Endothelial cell of umbilical vein (primary cell): Measurements from ENCODE around the gene LAMC1. TPM values are rescaled to one million over a fixed set of nuclear protein-coding genes. Genes with fewer than 3 reads are reported as not detected.

Source experiments
- BruUV-seq: library from RNA; stranded (reverse); fragments of 400-500 nt; replicated peaks from 2 replicates; lab custom pipeline; 2021; lab: Mats Ljungman, UMichigan
- CTCF ChIA-PET: fragments of 300-600, 350-600 bp; sonication (Branson Sonifier 250); formaldehyde crosslinking; loops from one replicate; lab custom pipeline; 2021; ENCODE audit warnings: antibody characterized with exemption, inconsistent platforms; lab: Charles Lee
- POLR2A ChIA-PET: fragments of 300-600, 350-600 bp; sonication (Branson Sonifier 250); formaldehyde crosslinking; loops from one replicate; lab custom pipeline; 2021; ENCODE audit warnings: antibody characterized with exemption, inconsistent platforms; lab: Charles Lee
- DNase-seq: peaks from one replicate; pipeline ENCODE4 v3.0.0-alpha.2; 2011; ENCODE audit warnings: low read depth, low spot score
- FAIRE-seq: peaks from 2 replicates; lab custom pipeline; 2011; peaks lifted over from hg19 to GRCh38; lab: Jason Lieb, UNC
- H2AFZ ChIP-seq: 2 replicates; pipeline ENCODE4 v1.6.0; 2012; ENCODE audit warnings: low read depth, low read length, control low read depth, inconsistent platforms
- H3K27ac ChIP-seq: 2 replicates; pipeline ENCODE4 v1.5.1; 2011; ENCODE audit warnings: low read depth, mild to moderate bottlenecking, control low read depth, low read length, moderate library complexity; ENCODE audit not compliant: insufficient read depth
- H3K27me3 ChIP-seq, 2 experiments: 2 replicates each; pipeline versions ENCODE4 v1.6.0 to v1.6.1; 2011; ENCODE audit warnings: low read length in 2 of 2, mixed read lengths in 1 of 2; ENCODE audit not compliant: control insufficient read depth in 2 of 2, insufficient read depth in 2 of 2
- H3K36me3 ChIP-seq, 2 experiments: 2 replicates in 1 of 2; 3 replicates in 1 of 2; pipeline ENCODE4 v1.5.1; 2011; ENCODE audit warnings: low read length in 2 of 2, mild to moderate bottlenecking in 1 of 2, moderate library complexity in 1 of 2; ENCODE audit not compliant: control insufficient read depth in 2 of 2, insufficient read depth in 2 of 2; ENCODE audit errors: extremely low read depth in 1 of 2
- H3K4me1 ChIP-seq: 3 replicates; pipeline ENCODE4 v1.5.1; 2011; ENCODE audit warnings: mild to moderate bottlenecking, low read length; ENCODE audit not compliant: control insufficient read depth, insufficient read depth; ENCODE audit errors: extremely low read depth
- H3K4me2 ChIP-seq: 2 replicates; pipeline ENCODE4 v1.6.1; 2011; ENCODE audit warnings: low read length, control low read depth, mixed read lengths; ENCODE audit not compliant: insufficient read depth
- H3K4me3 ChIP-seq, 3 experiments: fragments of 200-600 bp in 1 of 3; sonication (generic), shearing (Covaris generic) in 1 of 3; replicated peaks in 1 of 3; 2 replicates each; pipeline ENCODE4 v1.5.1; 2011 to 2016; ENCODE audit warnings: control low read depth in 3 of 3, low read length in 3 of 3, mild to moderate bottlenecking in 2 of 3, inconsistent platforms in 1 of 3, low read depth in 1 of 3, moderate library complexity in 1 of 3; ENCODE audit not compliant: insufficient read depth in 1 of 3
- H3K79me2 ChIP-seq: 2 replicates; pipeline ENCODE4 v1.6.0; 2012; ENCODE audit warnings: low read length, inconsistent platforms; ENCODE audit not compliant: control insufficient read depth, insufficient read depth
- H3K9ac ChIP-seq: replicated peaks from 2 replicates; pipeline ENCODE3; 2011; ENCODE audit warnings: low read length, control low read depth; ENCODE audit not compliant: insufficient read depth; ENCODE audit errors: extremely low read depth
- H3K9me1 ChIP-seq: replicated peaks from 3 replicates; pipeline ENCODE4 v1.6.0; 2011; ENCODE audit warnings: mild to moderate bottlenecking, low read length; ENCODE audit not compliant: control insufficient read depth, insufficient read depth; ENCODE audit errors: extremely low read depth
- H3K9me3 ChIP-seq: replicated peaks from 2 replicates; pipeline ENCODE4 v1.5.1; 2012; ENCODE audit warnings: low read length, inconsistent platforms; ENCODE audit not compliant: control insufficient read depth, insufficient read depth
- H4K20me1 ChIP-seq: replicated peaks from 2 replicates; pipeline ENCODE3; 2011; ENCODE audit warnings: mild to moderate bottlenecking, low read length; ENCODE audit not compliant: control insufficient read depth, insufficient read depth; ENCODE audit errors: extremely low read depth
- EZH2 ChIP-seq: IDR thresholded peaks from 2 replicates; pipeline ENCODE4 v1.6.1; 2012; ENCODE audit warnings: borderline replicate concordance, low read depth, mild to moderate bottlenecking, moderate library complexity, low read length, inconsistent platforms; ENCODE audit not compliant: severe bottlenecking
- FOS ChIP-seq: IDR thresholded peaks from 2 replicates; pipeline ENCODE4 v1.6.1; 2011; ENCODE audit warnings: mild to moderate bottlenecking, low read length, moderate library complexity, borderline replicate concordance; ENCODE audit not compliant: insufficient read depth
- GATA2 ChIP-seq: IDR thresholded peaks from 2 replicates; pipeline ENCODE4 v1.7.0; 2011; ENCODE audit warnings: low read depth, mild to moderate bottlenecking, moderate library complexity, mixed read lengths, low read length; ENCODE audit not compliant: insufficient read length, insufficient read depth
- JUN ChIP-seq: IDR thresholded peaks from 2 replicates; pipeline ENCODE4 v1.6.1; 2011; ENCODE audit warnings: borderline replicate concordance, low read depth; ENCODE audit not compliant: insufficient read length, insufficient read depth
- MYC ChIP-seq: IDR thresholded peaks from one replicate; pipeline ENCODE4 v1.6.1; 2011; ENCODE audit warnings: mild to moderate bottlenecking, low read depth, low read length
- POLR2A ChIP-seq: IDR thresholded peaks from 2 replicates; pipeline ENCODE4 v1.6.1; 2012; ENCODE audit warnings: low read depth, mild to moderate bottlenecking, control low read depth, low read length
- POLR2AphosphoS5 ChIP-seq: IDR thresholded peaks from 2 replicates; pipeline ENCODE4 v1.6.1; 2012; ENCODE audit warnings: low read depth, mild to moderate bottlenecking, control low read depth, low read length, moderate library complexity; ENCODE audit not compliant: insufficient read depth
- dilution Hi-C: fragments of 300-500 bp; cut with MboI; formaldehyde crosslinking; loops from one replicate; pipeline ENCODE4 v1.15.0; 2019; ENCODE audit warnings: low sequenced_read_pairs; ENCODE audit not compliant: extremely low pct_ligation_motif_present
- intact Hi-C: fragments of 100-400 bp; cut with micrococcal nuclease; formaldehyde crosslinking; loops from one replicate; pipeline ENCODE4 v1.10.0; 2022
- polyA plus RNA-seq, 4 experiments: library from polyadenylated mRNA; depleted of rRNA in 3 of 4; stranded (reverse) in 3 of 4; unstranded in 1 of 4; fragments of >200 nt; gene quantifications; 2 replicates each; pipeline versions ENCODE4 v1.2.1 to v1.2.3, GENCODE V29; 2011 to 2012; ENCODE audit warnings: missing spikeins in 1 of 4
- total RNA-seq: library from RNA; stranded (reverse); gene quantifications from 2 replicates; pipeline ENCODE4 v1.2.3, GENCODE V29; 2021
- TF ChIP-seq, protein P1 (sequence below): IDR thresholded peaks from 2 replicates; pipeline ENCODE4 v1.6.1; 2011; ENCODE audit not compliant: insufficient read depth, insufficient read length
- TF ChIP-seq, protein P2 (sequence below), 2 donors: IDR thresholded peaks; 1 replicate in 1 of 2; 2 replicates in 1 of 2; pipeline ENCODE4 v1.5.1; 2011; ENCODE audit warnings: low read length in 2 of 2, mild to moderate bottlenecking in 2 of 2, moderate library complexity in 2 of 2, control low read depth in 1 of 2, inconsistent platforms in 1 of 2, low read depth in 1 of 2; ENCODE audit not compliant: insufficient read depth in 1 of 2; ENCODE audit errors: extremely low read depth in 1 of 2

The LAMC1 gene
- total and polyA plus RNA-seq, 2 donors (not counting 3 experiments of a cell fraction or from before 2014, with no cell fraction given) = 92.5 to 216 TPM

DNA sequence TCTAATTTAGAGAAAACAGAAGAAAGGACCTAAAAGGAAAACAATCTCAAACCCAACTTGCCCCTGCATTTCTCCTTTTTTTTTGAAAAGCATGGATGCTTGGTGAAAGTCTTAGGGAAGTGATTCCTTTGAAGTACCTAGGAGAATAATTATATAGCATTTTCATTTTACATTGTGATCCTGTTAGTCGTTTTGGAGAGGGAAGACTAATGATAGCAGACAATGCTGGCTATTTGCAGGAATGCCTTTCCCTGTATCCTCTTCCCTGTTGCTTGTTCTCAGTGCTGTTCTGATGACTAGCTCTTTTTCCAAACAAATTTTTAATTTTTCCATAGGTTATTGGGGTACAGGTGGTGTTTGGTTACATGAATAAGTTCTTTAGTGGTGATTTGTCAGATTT is 53.9 kb downstream of the LAMC1 start:
- no peak overlapping the region for H3K9ac ChIP-seq
- no peak overlapping the region for H3K4me2 ChIP-seq
- BruUV-seq = no TSS peak
- FAIRE-seq = no peak
- H3K27me3 ChIP-seq = no peaks in the 10 kb centered on the region
- H3K79me2 ChIP-seq = peaks cover 89% of the 10 kb centered on the region
- intact Hi-C loops = no loop called here
- no peaks in the 10 kb centered on the region for H3K9me3 ChIP-seq
- peaks cover 12% of the 10 kb centered on the region for H3K4me1 ChIP-seq
- CTCF ChIA-PET = interaction anchor here (1.1 kb wide), 1 partner anchor 37 kb away, joined by 3 read pairs; no protein-coding TSS in a partner anchor
- H3K27ac ChIP-seq = no peak overlapping the region
- no peaks in the 10 kb centered on the region for H3K9me1 ChIP-seq
- no peak for TF ChIP-seq FOS
- TF ChIP-seq JUN = no peak
- TF ChIP-seq, protein P1, sequence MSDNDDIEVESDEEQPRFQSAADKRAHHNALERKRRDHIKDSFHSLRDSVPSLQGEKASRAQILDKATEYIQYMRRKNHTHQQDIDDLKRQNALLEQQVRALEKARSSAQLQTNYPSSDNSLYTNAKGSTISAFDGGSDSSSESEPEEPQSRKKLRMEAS = no peak
- TF ChIP-seq EZH2 = no peak
- TF ChIP-seq GATA2 = no peak
- TF ChIP-seq MYC = no peak
- no peak for TF ChIP-seq POLR2A
- TF ChIP-seq POLR2AphosphoS5 = no peak
- TF ChIP-seq, protein P2, sequence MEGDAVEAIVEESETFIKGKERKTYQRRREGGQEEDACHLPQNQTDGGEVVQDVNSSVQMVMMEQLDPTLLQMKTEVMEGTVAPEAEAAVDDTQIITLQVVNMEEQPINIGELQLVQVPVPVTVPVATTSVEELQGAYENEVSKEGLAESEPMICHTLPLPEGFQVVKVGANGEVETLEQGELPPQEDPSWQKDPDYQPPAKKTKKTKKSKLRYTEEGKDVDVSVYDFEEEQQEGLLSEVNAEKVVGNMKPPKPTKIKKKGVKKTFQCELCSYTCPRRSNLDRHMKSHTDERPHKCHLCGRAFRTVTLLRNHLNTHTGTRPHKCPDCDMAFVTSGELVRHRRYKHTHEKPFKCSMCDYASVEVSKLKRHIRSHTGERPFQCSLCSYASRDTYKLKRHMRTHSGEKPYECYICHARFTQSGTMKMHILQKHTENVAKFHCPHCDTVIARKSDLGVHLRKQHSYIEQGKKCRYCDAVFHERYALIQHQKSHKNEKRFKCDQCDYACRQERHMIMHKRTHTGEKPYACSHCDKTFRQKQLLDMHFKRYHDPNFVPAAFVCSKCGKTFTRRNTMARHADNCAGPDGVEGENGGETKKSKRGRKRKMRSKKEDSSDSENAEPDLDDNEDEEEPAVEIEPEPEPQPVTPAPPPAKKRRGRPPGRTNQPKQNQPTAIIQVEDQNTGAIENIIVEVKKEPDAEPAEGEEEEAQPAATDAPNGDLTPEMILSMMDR (IDR thresholded peaks at IDR 0.05; ENCODE audit: extremely low read depth in 1 of 2, insufficient read depth in 1 of 2, low read depth in 1 of 2, low read length in 2 of 2) = no peak
- peaks cover 3% of the 10 kb centered on the region for H4K20me1 ChIP-seq
- POLR2A ChIA-PET = no interaction called here
- DNase-seq = no peak
- no peak overlapping the region for H2AFZ ChIP-seq
- H3K4me3 ChIP-seq = no peak overlapping the region
- dilution Hi-C loops = no loop called here
- no peaks in the 10 kb centered on the region for H3K36me3 ChIP-seq
